ENCODE results near the gene POU6F2.

GRCh38 chr7:39261771-39262170, 284.1 kb downstream of the POU6F2 start:
- no peak for TF ChIP-seq CTCF (IDR thresholded peaks at IDR 0.05)
- TF ChIP-seq POLR2A (IDR thresholded peaks at IDR 0.05), result no peak
